Liver (tissue), 9 donors: ENCODE measurements around the gene TBC1D1. TPM values are rescaled to one million over a fixed set of nuclear protein-coding genes. Genes with fewer than 3 reads are reported as not detected.
A peak's percentile ranks its signal among the peaks of the same experiment; 100 is the strongest.

Source experiments
- DNase-seq: peaks from one replicate; pipeline ENCODE4 v3.0.0-alpha.2; 2017; ENCODE audit warnings: low spot score
- H3K27ac ChIP-seq, 2 donors: one replicate each; pipeline ENCODE4 v1.7.0; 2013; ENCODE audit warnings: inconsistent platforms in 2 of 2, low read length in 2 of 2, control low read depth in 1 of 2, low read depth in 1 of 2, mild to moderate bottlenecking in 1 of 2
- H3K27me3 ChIP-seq, 4 donors: one replicate each; pipeline versions ENCODE4 v1.6.1 to v1.7.0; 2013; ENCODE audit warnings: low read length in 3 of 4, inconsistent platforms in 1 of 4, mild to moderate bottlenecking in 1 of 4, moderate library complexity in 1 of 4; ENCODE audit not compliant: control insufficient read depth in 4 of 4, insufficient read depth in 4 of 4
- H3K36me3 ChIP-seq, 4 donors: one replicate each; pipeline versions ENCODE4 v1.6.1 to v1.7.0; 2013; ENCODE audit warnings: low read length in 3 of 4, mild to moderate bottlenecking in 3 of 4, low read depth in 1 of 4, moderate library complexity in 1 of 4; ENCODE audit not compliant: control insufficient read depth in 4 of 4, insufficient read depth in 3 of 4
- H3K4me1 ChIP-seq, 4 donors: one replicate each; pipeline versions ENCODE4 v1.6.1 to v1.7.0; 2013; ENCODE audit warnings: low read length in 3 of 4, mild to moderate bottlenecking in 3 of 4, moderate library complexity in 1 of 4; ENCODE audit not compliant: control insufficient read depth in 4 of 4, insufficient read depth in 4 of 4
- H3K4me3 ChIP-seq, 3 donors: one replicate each; pipeline versions ENCODE4 v1.6.1 to v1.7.0; 2013; ENCODE audit warnings: low read length in 3 of 3, control low read depth in 1 of 3, low read depth in 1 of 3, mild to moderate bottlenecking in 1 of 3
- H3K9ac ChIP-seq, 2 donors: one replicate each; pipeline ENCODE4 v1.7.0; 2013; ENCODE audit warnings: low read length in 2 of 2, mild to moderate bottlenecking in 2 of 2, moderate library complexity in 2 of 2, control low read depth in 1 of 2, low read depth in 1 of 2
- H3K9me3 ChIP-seq, 4 donors: one replicate each; pipeline versions ENCODE4 v1.6.1 to v1.7.0; 2013; ENCODE audit warnings: low read length in 3 of 4; ENCODE audit not compliant: control insufficient read depth in 4 of 4
- ATF3 ChIP-seq: IDR thresholded peaks from 2 replicates; pipeline ENCODE4 v1.6.1; 2016; ENCODE audit warnings: antibody characterized with exemption
- CTCF ChIP-seq: fragments of 150-350 bp; IDR thresholded peaks from 2 replicates; pipeline ENCODE4 v1.5.1; 2017; ENCODE audit warnings: improper control_type of control experiment, low read depth, low read length; ENCODE audit not compliant: missing input control
- EGR1 ChIP-seq, 2 donors: IDR thresholded peaks; 2 replicates each; pipeline ENCODE4 v1.6.1; 2016 to 2018; ENCODE audit warnings: antibody characterized with exemption in 2 of 2, low read depth in 2 of 2
- FOXA1 ChIP-seq: IDR thresholded peaks from 2 replicates; pipeline ENCODE4 v1.6.1; 2016; ENCODE audit warnings: antibody characterized with exemption
- FOXA2 ChIP-seq: IDR thresholded peaks from 2 replicates; pipeline ENCODE4 v1.6.1; 2016; ENCODE audit warnings: antibody characterized with exemption
- GABPA ChIP-seq, 2 donors: IDR thresholded peaks in 1 of 2; conservative IDR thresholded peaks in 1 of 2; 2 replicates each; pipeline ENCODE4 v1.6.1; 2016; ENCODE audit warnings: antibody characterized with exemption in 2 of 2, mild to moderate bottlenecking in 1 of 2, moderate library complexity in 1 of 2
- HNF4A ChIP-seq, 2 donors: conservative IDR thresholded peaks; 2 replicates each; pipeline ENCODE4 v1.6.1; 2016; ENCODE audit warnings: antibody characterized with exemption in 2 of 2, mild to moderate bottlenecking in 2 of 2
- HNF4G ChIP-seq: IDR thresholded peaks from 2 replicates; pipeline ENCODE4 v1.6.1; 2016; ENCODE audit warnings: antibody characterized with exemption
- JUND ChIP-seq, 2 donors: IDR thresholded peaks; 2 replicates each; pipeline ENCODE4 v1.6.1; 2016; ENCODE audit warnings: antibody characterized with exemption in 2 of 2
- NR2F2 ChIP-seq: IDR thresholded peaks from 2 replicates; pipeline ENCODE4 v1.6.1; 2016; ENCODE audit warnings: antibody characterized with exemption
- REST ChIP-seq: IDR thresholded peaks from 2 replicates; pipeline ENCODE4 v1.6.1; 2016; ENCODE audit warnings: antibody characterized with exemption, mild to moderate bottlenecking
- RXRA ChIP-seq, 2 donors: IDR thresholded peaks; 2 replicates each; pipeline ENCODE4 v1.6.1; 2017 to 2018; ENCODE audit warnings: antibody characterized with exemption in 2 of 2, mild to moderate bottlenecking in 1 of 2
- SP1 ChIP-seq: IDR thresholded peaks from 2 replicates; pipeline ENCODE4 v1.6.1; 2018; ENCODE audit warnings: antibody characterized with exemption, mild to moderate bottlenecking
- TAF1 ChIP-seq: conservative IDR thresholded peaks from 2 replicates; pipeline ENCODE4 v1.6.1; 2016; ENCODE audit warnings: antibody characterized with exemption, mild to moderate bottlenecking
- YY1 ChIP-seq: IDR thresholded peaks from 2 replicates; pipeline ENCODE4 v1.6.1; 2016; ENCODE audit warnings: antibody characterized with exemption, mild to moderate bottlenecking
- ZBTB33 ChIP-seq: IDR thresholded peaks from 2 replicates; pipeline ENCODE4 v1.6.1; 2016; ENCODE audit warnings: antibody characterized with exemption
- WGBS: extraction: QIAGEN DNeasy Blood & Tissue Kit; methylation state at CpG from one replicate; pipeline ENCODE4 v1.1.7; 2013; 5-methylcytosine and 5-hydroxymethylcytosine counted together
- polyA plus RNA-seq, 2 donors: library from polyadenylated mRNA; stranded (reverse) in 1 of 2; unstranded in 1 of 2; fragments of 200-250 nt in 1 of 2; fragments of >200 nt in 1 of 2; fragmentation: Nextera tagmentation in 1 of 2; extraction: Ambion mirVana in 1 of 2; gene quantifications; one replicate each; pipeline versions ENCODE4 v1.2.1 to v1.2.3, GENCODE V29; 2013 to 2015
- total RNA-seq, 2 donors: library from RNA; depleted of rRNA; stranded (reverse); fragments of >200 nt; gene quantifications; one replicate each; pipeline ENCODE4 v1.2.3, GENCODE V29; 2014
- TF ChIP-seq, protein P1 (sequence below): IDR thresholded peaks from 2 replicates; pipeline ENCODE4 v1.6.1; 2016; ENCODE audit warnings: antibody characterized with exemption
- donor health status: healthy.
- donor health status: healthy.
- donor health status: healthy.
- donor health status: healthy.
- donor health status: healthy.

The TBC1D1 gene
- total and polyA plus RNA-seq, 4 donors: 15.6 to 41.4 (median 20.9) TPM

DNA sequence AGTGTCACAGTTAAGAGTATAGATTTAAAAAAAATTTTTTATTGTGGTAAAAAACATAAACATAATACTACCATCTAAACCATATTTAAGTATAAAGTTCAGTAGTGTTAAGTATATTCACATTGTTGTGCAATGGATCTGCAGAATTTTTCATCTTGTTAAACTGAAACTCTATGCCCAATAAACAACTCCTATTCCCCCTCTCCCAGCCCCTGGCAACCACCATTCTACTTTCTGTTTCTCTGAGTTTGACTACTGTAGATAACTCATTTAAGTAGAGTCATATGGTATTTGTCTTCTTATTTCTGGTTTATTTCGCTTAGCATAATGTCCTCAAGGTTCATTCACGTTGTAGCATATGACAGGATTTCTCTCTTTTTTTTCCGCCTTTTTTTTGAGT is 181.7 kb downstream of the TBC1D1 start:
- H3K9ac ChIP-seq: no peak overlapping the region
- 95% methylated on average over 3 of the region's 3 CpGs for WGBS
- H3K36me3 ChIP-seq: peaks cover 0 to 6% (median 0%) of the 10 kb centered on the region in 4 donors
- peaks cover 3 to 19% (median 9%) of the 10 kb centered on the region in 4 donors for H3K4me1 ChIP-seq
- peak overlapping the region in 1 of 2 donors; percentile 58 for H3K27ac ChIP-seq
- H3K27me3 ChIP-seq: no peaks in the 10 kb centered on the region
- TF ChIP-seq ZBTB33 (no peak), REST (no peak), SP1 (no peak), GABPA (IDR thresholded peaks at IDR 0.05 in 1 of 2, conservative IDR thresholded peaks at IDR 0.05 in 1 of 2) (no peak), FOXA1 (no peak), ATF3 (no peak), EGR1 (IDR thresholded peaks at IDR 0.05; ENCODE audit: low read depth in 2 of 2) (no peak), RXRA (IDR thresholded peaks at IDR 0.05) (no peak), NR2F2 (no peak), FOXA2 (no peak), JUND (IDR thresholded peaks at IDR 0.05) (no peak), CTCF (no peak), TAF1 (no peak), HNF4G (no peak), YY1 (no peak), HNF4A (conservative IDR thresholded peaks at IDR 0.05) (no peak)
- TF ChIP-seq, protein P1, sequence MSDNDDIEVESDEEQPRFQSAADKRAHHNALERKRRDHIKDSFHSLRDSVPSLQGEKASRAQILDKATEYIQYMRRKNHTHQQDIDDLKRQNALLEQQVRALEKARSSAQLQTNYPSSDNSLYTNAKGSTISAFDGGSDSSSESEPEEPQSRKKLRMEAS: no peak
- DNase-seq: no peak
- no peak overlapping the region for H3K4me3 ChIP-seq
- H3K9me3 ChIP-seq: no peaks in the 10 kb centered on the region
